IMR-90 (cell line): ENCODE results near the gene ADM2.

Experiments used
- CTCF ChIP-seq: conservative IDR thresholded peaks from 2 replicates; pipeline ENCODE4 v1.5.1; 2012; ENCODE audit warnings: mild to moderate bottlenecking, low read depth, low read length, improper control_type of control experiment
- SMC3 ChIP-seq: fragments of 150-350 bp; IDR thresholded peaks from 2 replicates; pipeline ENCODE4 v1.6.1; 2016; ENCODE audit warnings: low read depth, mild to moderate bottlenecking, antibody characterized with exemption, low read length, moderate library complexity

DNA sequence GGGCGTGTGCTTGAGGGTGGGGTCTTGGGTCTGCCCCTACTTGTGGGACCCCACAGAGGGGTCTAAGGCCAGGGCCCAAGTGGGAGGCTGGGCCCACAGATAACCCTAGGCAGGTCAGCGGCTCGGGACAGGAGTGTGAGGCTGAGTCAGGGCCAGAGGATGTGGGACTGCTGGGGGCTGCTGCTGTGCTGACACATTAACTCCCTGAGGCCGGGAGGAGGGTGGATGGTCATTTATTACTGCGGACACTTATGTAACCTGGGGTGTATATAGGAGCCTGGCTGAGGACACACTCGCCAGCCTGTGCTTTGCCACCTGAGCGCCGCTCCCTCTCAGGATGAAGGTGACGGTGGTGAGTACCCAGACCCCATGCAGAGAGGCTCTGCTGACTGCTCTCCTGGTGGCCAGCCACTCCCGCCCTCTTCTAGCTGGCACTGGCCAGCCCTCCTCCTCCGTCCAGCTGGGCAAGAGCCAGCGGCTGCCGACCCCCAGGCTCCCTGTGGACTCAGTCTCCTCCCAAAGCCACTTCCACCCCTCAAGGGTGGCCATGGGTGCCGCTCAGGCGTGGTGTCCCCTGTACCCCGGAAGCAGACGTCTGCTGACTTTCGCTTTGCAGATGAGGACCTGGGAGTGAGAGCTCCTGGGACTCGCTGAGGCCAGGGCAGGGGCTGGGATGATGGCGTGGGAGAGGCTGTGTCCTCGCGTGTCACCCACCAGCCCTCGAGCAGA, 5.4 kb downstream of the ADM2 start, which contains the start of gene MIOX:
- TF ChIP-seq CTCF: no peak
- TF ChIP-seq SMC3: no peak
